Muscle layer of duodenum (tissue), 2 donors: ENCODE results near the gene COL25A1.

Experiments used
- H3K27ac ChIP-seq: one replicate; pipeline ENCODE4 v1.7.0; 2013; ENCODE audit warnings: mild to moderate bottlenecking, low read length
- H3K27me3 ChIP-seq: one replicate; pipeline ENCODE4 v1.7.0; 2013; ENCODE audit warnings: low read depth, mild to moderate bottlenecking, control low read depth, low read length
- H3K36me3 ChIP-seq, 2 donors: one replicate each; pipeline ENCODE4 v1.7.0; 2013; ENCODE audit warnings: low read length in 2 of 2, control low read depth in 1 of 2, mild to moderate bottlenecking in 1 of 2; ENCODE audit not compliant: insufficient read depth in 2 of 2, control insufficient read depth in 1 of 2
- H3K4me1 ChIP-seq, 2 donors: one replicate each; pipeline ENCODE4 v1.7.0; 2013; ENCODE audit warnings: low read length in 2 of 2, mild to moderate bottlenecking in 2 of 2, control low read depth in 1 of 2, moderate library complexity in 1 of 2; ENCODE audit not compliant: insufficient read depth in 2 of 2, control insufficient read depth in 1 of 2
- H3K4me3 ChIP-seq, 2 donors: one replicate each; pipeline ENCODE4 v1.7.0; 2013; ENCODE audit warnings: low read length in 2 of 2, low read depth in 1 of 2, mild to moderate bottlenecking in 1 of 2
- H3K9me3 ChIP-seq, 2 donors: one replicate each; pipeline ENCODE4 v1.7.0; 2013; ENCODE audit warnings: low read length in 2 of 2, control low read depth in 1 of 2, mild to moderate bottlenecking in 1 of 2; ENCODE audit not compliant: control insufficient read depth in 1 of 2
- donor health status: healthy.

Gene COL25A1

DNA sequence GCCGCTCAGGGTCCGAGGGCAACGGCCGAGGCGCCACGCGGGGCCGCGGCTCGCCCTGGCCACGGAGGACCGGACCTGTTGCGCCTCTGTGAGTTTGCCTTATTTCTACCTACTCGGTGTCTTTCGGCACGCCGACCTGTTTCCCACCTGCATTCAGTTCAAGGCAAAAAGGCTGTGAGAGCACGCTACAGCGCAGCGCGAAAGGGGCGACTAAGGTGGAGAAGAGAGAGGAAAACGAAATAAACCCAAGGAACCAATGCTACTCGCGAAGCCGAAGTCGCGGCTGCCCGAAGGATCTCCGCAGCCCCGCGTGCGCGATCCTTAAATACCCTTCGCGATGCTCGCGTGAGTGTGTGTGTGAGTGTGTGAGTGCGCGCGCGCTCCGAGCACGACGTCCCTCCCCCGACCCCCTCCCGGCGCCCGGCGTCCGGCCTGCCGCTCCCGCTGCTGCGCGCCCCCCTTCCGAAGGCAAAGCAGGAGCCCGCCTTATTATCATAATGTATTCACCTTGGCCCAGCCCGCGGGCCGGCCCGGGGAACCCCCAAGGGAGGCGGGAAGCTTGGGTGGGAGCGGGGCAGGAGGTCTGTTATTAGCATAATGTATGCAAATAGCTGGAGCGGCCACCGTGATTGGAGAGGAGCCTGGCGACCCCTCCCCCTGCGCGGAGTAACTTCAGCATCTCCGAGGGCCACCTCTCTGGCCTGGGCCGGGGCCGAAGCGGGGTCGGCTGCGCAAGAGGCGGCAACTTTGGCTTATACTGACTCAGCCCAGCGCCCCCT, at the start of gene COL25A1:
TSS of gene COL25A1 (minus strand) at position 298 of the 779 bp plus-strand sequence.
- Histone ChIP-seq H3K4me3 (peak within 1 kb of the TSS; percentile 61 to 78), H3K36me3 (no peaks in the 10 kb centered on the region), H3K9me3 (no peaks in the 10 kb centered on the region), H3K4me1 (peaks cover 0 to 20% of the 10 kb centered on the region in 2 donors), H3K27me3 (peaks cover 18% of the 10 kb centered on the region), H3K27ac (no peak within 1 kb of the TSS)

DNA sequence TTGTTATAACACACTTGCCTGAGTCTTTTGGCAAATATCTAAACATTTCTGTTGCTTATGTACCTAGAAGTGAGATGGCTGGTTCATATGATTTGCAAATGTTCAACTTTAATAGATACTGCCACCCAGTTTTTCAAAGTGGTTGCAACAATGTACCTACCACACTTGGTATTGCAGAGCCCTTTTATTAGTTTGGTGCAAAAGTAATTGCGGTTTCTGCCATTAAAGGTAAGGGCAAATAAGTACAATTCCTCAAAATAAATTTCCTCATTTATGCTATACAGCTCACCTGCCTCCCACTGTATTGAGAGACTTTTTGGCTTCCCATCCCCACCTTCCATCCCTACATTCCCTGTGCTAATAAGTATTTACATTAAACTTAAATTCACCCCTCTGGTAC, 47.7 kb upstream of the COL25A1 start:
- Histone ChIP-seq H3K9me3 (peaks cover 0 to 12% of the 10 kb centered on the region in 2 donors), H3K4me1 (no peaks in the 10 kb centered on the region), H3K27ac (no peak overlapping the region), H3K27me3 (no peaks in the 10 kb centered on the region), H3K4me3 (no peak overlapping the region), H3K36me3 (no peaks in the 10 kb centered on the region)

DNA sequence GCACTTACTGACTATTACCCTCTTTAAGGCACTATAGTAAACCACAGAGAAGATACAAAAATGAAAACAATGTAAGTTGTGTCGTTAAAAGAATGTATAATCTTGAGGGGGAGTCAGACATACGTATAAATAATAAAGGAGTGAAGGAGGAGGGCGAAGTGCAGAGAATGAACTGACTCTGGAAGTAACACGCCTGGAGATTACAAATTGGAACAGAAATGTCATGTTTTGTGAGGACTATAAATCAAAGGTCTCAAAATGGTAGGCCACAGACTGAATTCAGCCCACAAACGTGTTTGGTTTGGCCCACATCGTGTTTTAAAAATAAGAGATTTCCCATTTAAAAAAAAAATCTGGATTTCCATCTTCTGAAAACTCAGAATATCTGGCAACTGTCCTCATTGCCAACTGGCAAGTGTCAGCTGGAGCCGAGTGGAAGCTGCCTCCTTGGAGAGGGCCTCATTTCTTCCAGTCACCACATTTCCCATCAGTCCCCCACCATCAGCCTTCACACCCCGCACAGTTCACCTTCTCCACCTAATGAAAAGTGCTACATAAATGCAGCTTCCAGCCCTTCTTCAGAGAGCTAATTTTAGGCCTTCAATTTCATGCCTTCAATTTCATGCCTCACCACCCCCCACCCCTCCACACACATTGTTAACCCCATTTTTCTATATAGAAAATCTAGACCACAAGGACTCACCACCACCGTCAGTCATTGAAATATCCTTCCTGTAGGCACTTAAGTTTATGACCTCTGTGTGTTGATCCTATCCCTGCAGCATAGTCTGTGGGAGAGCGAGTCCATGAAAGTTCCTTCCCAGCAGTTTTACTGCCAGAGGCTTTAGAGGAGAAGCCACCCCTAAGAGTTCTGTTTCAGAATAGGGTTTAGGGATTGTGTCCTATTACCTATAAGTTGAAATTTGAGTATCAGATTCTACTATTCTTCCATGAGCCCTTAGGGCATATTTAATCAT, 32.0 kb upstream of the COL25A1 start:
- no peaks in the 10 kb centered on the region for H3K9me3 ChIP-seq
- no peak overlapping the region for H3K4me3 ChIP-seq
- no peak overlapping the region for H3K27ac ChIP-seq
- H3K36me3 ChIP-seq, result no peaks in the 10 kb centered on the region
- H3K4me1 ChIP-seq, result no peaks in the 10 kb centered on the region
- H3K27me3 ChIP-seq, result no peaks in the 10 kb centered on the region

DNA sequence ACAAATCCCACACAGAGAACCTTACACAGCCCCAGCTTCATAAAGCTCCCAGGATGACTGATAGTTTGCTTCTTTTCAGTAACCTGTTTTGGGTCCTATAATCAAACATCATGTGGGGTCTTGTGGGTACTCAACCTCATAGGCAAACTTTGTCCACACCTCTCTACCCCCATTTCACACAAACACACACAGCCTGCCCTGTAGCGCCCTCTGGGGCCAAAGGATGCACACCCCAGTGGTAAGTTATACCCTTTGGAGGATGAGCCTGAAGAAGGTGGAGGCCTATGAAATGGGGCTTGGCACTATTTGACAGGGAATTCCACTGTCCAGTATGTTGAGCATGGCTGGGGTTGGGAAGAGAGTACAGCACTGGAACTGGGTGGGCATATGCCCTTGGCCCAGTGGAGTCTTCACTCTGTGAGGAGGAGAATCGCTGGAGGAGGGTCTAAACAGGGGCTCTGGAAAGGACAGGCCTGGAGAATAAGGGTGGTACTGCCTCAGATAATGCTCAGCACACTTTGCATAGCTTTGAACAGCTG, 30.5 kb upstream of the COL25A1 start:
- H3K27me3 ChIP-seq, result no peaks in the 10 kb centered on the region
- no peaks in the 10 kb centered on the region for H3K9me3 ChIP-seq
- no peak overlapping the region for H3K4me3 ChIP-seq
- no peak overlapping the region for H3K27ac ChIP-seq
- no peaks in the 10 kb centered on the region for H3K36me3 ChIP-seq
- no peaks in the 10 kb centered on the region for H3K4me1 ChIP-seq

DNA sequence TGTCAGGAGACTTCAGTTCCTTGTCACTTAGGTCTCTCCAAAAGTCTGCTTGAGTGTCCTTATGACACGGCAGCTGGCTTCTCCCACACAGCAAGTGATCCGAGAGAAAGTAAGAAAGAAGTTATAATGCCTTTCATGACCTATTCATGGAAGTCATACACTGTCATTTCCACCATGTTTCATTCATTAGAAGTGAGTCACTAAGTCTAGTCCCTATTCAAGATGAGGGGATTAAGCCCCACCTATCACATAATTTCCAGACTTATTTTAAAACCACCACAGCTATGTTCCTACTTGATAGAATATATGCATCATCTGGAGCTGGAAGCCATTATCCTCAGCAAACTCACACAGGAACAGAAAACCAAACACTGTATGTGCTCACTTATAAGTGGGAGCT, 25.2 kb upstream of the COL25A1 start:
- H3K4me1 ChIP-seq, result no peaks in the 10 kb centered on the region
- no peak overlapping the region for H3K4me3 ChIP-seq
- H3K9me3 ChIP-seq, result peaks cover 0 to 18% of the 10 kb centered on the region in 2 donors
- no peaks in the 10 kb centered on the region for H3K27me3 ChIP-seq
- H3K36me3 ChIP-seq, result no peaks in the 10 kb centered on the region
- no peak overlapping the region for H3K27ac ChIP-seq

DNA sequence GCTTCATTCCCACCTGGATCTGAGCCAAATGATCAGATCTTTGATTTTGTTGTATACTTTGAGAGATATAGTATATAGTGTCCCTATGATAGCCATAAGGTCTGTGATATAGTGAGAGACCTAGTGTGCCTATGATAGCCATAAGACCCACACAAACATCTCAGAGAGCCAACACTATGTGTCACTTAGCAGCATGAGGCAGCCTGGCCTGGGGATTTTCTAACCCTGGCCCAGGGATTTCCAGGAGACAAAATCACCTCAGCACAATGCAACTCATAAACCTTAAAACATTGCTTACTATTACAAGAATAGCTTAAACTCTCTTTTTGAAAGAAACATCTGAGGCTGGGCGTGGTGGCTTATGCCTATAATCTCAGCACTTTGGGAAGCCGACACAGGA, 23.2 kb upstream of the COL25A1 start:
- Histone ChIP-seq H3K27ac (no peak overlapping the region), H3K27me3 (no peaks in the 10 kb centered on the region), H3K4me1 (no peaks in the 10 kb centered on the region), H3K9me3 (peaks cover 0 to 22% of the 10 kb centered on the region in 2 donors), H3K4me3 (no peak overlapping the region), H3K36me3 (no peaks in the 10 kb centered on the region)

DNA sequence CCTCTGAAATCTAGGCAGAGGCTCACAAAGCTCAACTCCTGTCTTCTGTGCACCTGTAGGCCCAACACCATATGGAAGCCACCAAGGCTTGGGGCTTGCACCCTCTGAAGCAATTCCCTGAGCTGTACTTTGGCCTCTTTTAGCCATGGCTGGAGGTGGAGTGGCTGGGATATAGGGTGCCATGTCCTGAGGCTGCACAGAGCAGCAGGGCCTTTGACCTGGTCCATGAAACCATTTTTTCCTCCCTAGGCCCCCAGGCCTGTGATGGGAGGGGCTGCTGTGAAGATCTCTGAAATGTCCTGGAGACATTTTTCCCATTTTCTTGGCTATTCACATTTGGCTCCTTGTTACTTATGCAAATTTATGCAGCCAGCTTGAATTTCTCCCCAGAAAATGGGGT, 20.9 kb upstream of the COL25A1 start:
- H3K4me1 ChIP-seq, result no peaks in the 10 kb centered on the region
- no peaks in the 10 kb centered on the region for H3K36me3 ChIP-seq
- H3K27ac ChIP-seq, result no peak overlapping the region
- no peak overlapping the region for H3K4me3 ChIP-seq
- no peaks in the 10 kb centered on the region for H3K27me3 ChIP-seq
- H3K9me3 ChIP-seq, result peaks cover 0 to 24% of the 10 kb centered on the region in 2 donors

DNA sequence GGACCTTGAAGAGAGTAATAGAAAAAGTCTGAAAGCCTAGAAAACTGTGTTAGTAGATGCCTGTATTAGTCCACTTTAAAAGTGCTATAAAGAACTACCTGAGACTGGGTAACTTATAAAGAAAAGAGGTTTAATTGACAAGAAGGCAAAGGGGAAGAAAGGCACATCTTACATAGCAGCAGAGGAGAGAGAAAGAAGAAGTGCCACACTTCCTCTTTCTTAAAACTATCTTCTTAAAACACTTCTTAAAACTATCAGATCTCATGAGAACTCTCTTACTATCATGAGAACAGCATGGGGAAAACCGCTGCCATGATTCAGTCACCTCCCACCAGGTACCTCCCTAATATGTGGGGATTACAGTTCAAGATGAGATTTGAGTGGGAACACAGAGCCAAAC, 18.8 kb upstream of the COL25A1 start:
- no peak overlapping the region for H3K4me3 ChIP-seq
- peaks cover 0 to 24% of the 10 kb centered on the region in 2 donors for H3K9me3 ChIP-seq
- no peaks in the 10 kb centered on the region for H3K27me3 ChIP-seq
- H3K27ac ChIP-seq, result no peak overlapping the region
- no peaks in the 10 kb centered on the region for H3K4me1 ChIP-seq
- H3K36me3 ChIP-seq, result no peaks in the 10 kb centered on the region

DNA sequence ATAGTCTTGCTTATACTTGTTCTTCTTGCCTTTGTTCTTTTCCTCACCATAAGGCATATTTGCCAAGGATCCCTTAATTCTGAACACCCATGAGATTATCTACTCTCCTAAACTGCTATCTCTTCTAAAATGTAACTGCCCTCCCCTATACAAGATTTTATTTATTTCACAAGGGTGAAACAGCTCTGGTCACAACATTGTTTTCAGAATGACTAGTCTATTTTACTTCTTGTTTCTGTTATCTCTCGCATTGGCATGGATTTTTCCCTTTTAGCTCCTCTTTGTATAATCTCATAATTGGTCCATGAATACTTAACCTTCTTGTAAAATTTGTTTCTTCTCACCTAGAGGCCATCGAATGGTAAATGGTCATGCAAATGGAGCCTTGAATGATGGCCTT, 17.2 kb upstream of the COL25A1 start:
- Histone ChIP-seq H3K27me3 (no peaks in the 10 kb centered on the region), H3K4me1 (no peaks in the 10 kb centered on the region), H3K36me3 (no peaks in the 10 kb centered on the region), H3K27ac (no peak overlapping the region), H3K4me3 (no peak overlapping the region), H3K9me3 (peaks cover 0 to 22% of the 10 kb centered on the region in 2 donors)

DNA sequence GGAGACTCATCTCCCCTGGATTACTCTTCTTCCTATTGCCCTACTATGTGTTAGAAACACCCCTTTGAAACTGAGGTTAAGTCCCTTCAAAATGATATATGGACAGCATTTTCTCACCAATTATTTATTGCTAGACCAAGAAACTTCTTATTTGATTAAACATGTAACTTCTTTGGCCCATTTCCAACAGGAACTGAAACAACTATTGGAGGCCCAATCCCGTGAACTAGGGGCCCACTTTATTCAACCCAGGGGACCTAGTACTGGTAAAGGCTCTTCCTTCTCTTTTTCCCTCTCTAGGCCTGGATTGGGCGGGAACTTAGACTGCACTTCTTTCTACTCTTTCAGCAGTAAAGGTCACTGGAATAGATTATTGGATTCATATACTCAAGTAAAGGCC, 16.7 kb upstream of the COL25A1 start:
- Histone ChIP-seq H3K27ac (no peak overlapping the region), H3K4me3 (no peak overlapping the region), H3K9me3 (peaks cover 0 to 18% of the 10 kb centered on the region in 2 donors), H3K4me1 (no peaks in the 10 kb centered on the region), H3K27me3 (no peaks in the 10 kb centered on the region), H3K36me3 (no peaks in the 10 kb centered on the region)

DNA sequence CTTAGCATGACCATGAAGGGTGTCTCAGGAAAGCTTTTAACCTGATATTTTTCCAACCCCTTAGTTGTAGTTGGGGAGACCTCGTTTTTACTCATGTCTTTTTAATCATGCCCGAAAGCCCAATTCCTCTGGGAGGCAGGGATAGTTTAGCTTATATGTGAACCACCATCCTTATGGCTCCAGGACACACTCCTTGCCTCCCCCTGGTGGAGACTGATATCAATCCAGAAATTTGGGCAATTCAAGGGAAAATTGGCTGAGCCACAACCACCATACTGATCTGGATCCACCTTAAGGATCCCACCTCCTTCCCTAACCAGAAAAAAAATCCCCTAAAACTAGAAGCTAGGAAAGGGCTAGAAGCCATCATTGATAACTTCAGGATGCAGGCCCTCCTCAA, 13.4 kb upstream of the COL25A1 start:
- no peak overlapping the region for H3K27ac ChIP-seq
- no peaks in the 10 kb centered on the region for H3K4me1 ChIP-seq
- H3K36me3 ChIP-seq, result no peaks in the 10 kb centered on the region
- no peaks in the 10 kb centered on the region for H3K27me3 ChIP-seq
- peaks cover 0 to 19% of the 10 kb centered on the region in 2 donors for H3K9me3 ChIP-seq
- H3K4me3 ChIP-seq, result no peak overlapping the region
